ENCODE data around the gene SHISA5. TPM values are rescaled to one million over a fixed set of nuclear protein-coding genes. Genes with fewer than 3 reads are reported as not detected.

SHISA5 gene
- polyA plus RNA-seq, 2 donors = 54.0 to 94.9 TPM

GRCh38 chr3:48451270-48451669 is 52.7 kb downstream of the SHISA5 start:
- Histone ChIP-seq H3K4me3 (ENCODE audit: low read depth in 1 of 2, low read length in 2 of 2) (no peak overlapping the region), H3K27me3 (ENCODE audit: control insufficient read depth in 1 of 2, insufficient read depth in 2 of 2, low read length in 2 of 2) (no peaks in the 10 kb centered on the region), H3K9me3 (ENCODE audit: control insufficient read depth in 2 of 2, insufficient read depth in 1 of 2, low read depth in 1 of 2, low read length in 1 of 2) (no peaks in the 10 kb centered on the region), H3K4me1 (ENCODE audit: control insufficient read depth in 2 of 2, insufficient read depth in 2 of 2, low read length in 1 of 2) (no peaks in the 10 kb centered on the region), H3K36me3 (ENCODE audit: control insufficient read depth in 2 of 2, insufficient read depth in 2 of 2, low read length in 1 of 2) (peaks cover 2 to 4% of the 10 kb centered on the region in 2 donors), H3K27ac (ENCODE audit: low read depth in 2 of 2, low read length in 1 of 2) (no peak overlapping the region)
- 79 to 95% methylated on average over 1 of the region's 1 CpG for WGBS, 2 donors

GRCh38 chr3:48446425-48447193 is 57.4 kb downstream of the SHISA5 start, which contains the start of gene ATRIP:
Gene ATRIP, plus strand, starts transcription at chr3:48446737. Its CDS starts 109 bp downstream, at chr3:48446846.
- Histone ChIP-seq H3K27ac (ENCODE audit: low read depth in 2 of 2, low read length in 1 of 2) (peak within 1 kb of the TSS; percentile 91 to 92), H3K27me3 (ENCODE audit: control insufficient read depth in 1 of 2, insufficient read depth in 2 of 2, low read length in 2 of 2) (no peaks in the 10 kb centered on the region), H3K9me3 (ENCODE audit: control insufficient read depth in 2 of 2, insufficient read depth in 1 of 2, low read depth in 1 of 2, low read length in 1 of 2) (no peaks in the 10 kb centered on the region), H3K4me1 (ENCODE audit: control insufficient read depth in 2 of 2, insufficient read depth in 2 of 2, low read length in 1 of 2) (peaks cover 0 to 2% of the 10 kb centered on the region in 2 donors), H3K36me3 (ENCODE audit: control insufficient read depth in 2 of 2, insufficient read depth in 2 of 2, low read length in 1 of 2) (peaks cover 0 to 12% of the 10 kb centered on the region in 2 donors), H3K4me3 (ENCODE audit: low read depth in 1 of 2, low read length in 2 of 2) (peak within 1 kb of the TSS; percentile 75 to 88)
- WGBS, 2 donors = 0 to 1% methylated on average over 80 to 91 of the region's 91 CpGs

GRCh38 chr3:48446043-48446424 is 57.9 kb downstream of the SHISA5 start:
- no peaks in the 10 kb centered on the region for H3K9me3 ChIP-seq (ENCODE audit: control insufficient read depth in 2 of 2, insufficient read depth in 1 of 2, low read depth in 1 of 2, low read length in 1 of 2)
- H3K4me1 ChIP-seq (ENCODE audit: control insufficient read depth in 2 of 2, insufficient read depth in 2 of 2, low read length in 1 of 2) = peaks cover 0 to 2% of the 10 kb centered on the region in 2 donors
- 13 to 15% methylated on average over 6 of the region's 6 CpGs for WGBS, 2 donors
- H3K27ac ChIP-seq (ENCODE audit: low read depth in 2 of 2, low read length in 1 of 2) = peak overlapping the region; percentile 91 to 92
- H3K36me3 ChIP-seq (ENCODE audit: control insufficient read depth in 2 of 2, insufficient read depth in 2 of 2, low read length in 1 of 2) = peaks cover 0 to 12% of the 10 kb centered on the region in 2 donors
- no peaks in the 10 kb centered on the region for H3K27me3 ChIP-seq (ENCODE audit: control insufficient read depth in 1 of 2, insufficient read depth in 2 of 2, low read length in 2 of 2)
- H3K4me3 ChIP-seq (ENCODE audit: low read depth in 1 of 2, low read length in 2 of 2) = peak overlapping the region; percentile 75 to 88

- Histone ChIP-seq H3K27me3 (ENCODE audit: control insufficient read depth in 1 of 2, insufficient read depth in 2 of 2, low read length in 2 of 2) (no peaks in the 10 kb centered on the region), H3K36me3 (ENCODE audit: control insufficient read depth in 2 of 2, insufficient read depth in 2 of 2, low read length in 1 of 2) (peaks cover 0 to 12% of the 10 kb centered on the region in 2 donors), H3K4me1 (ENCODE audit: control insufficient read depth in 2 of 2, insufficient read depth in 2 of 2, low read length in 1 of 2) (peaks cover 0 to 2% of the 10 kb centered on the region in 2 donors), H3K27ac (ENCODE audit: low read depth in 2 of 2, low read length in 1 of 2) (peak overlapping the region; percentile 91 to 92), H3K9me3 (ENCODE audit: control insufficient read depth in 2 of 2, insufficient read depth in 1 of 2, low read depth in 1 of 2, low read length in 1 of 2) (no peaks in the 10 kb centered on the region), H3K4me3 (ENCODE audit: low read depth in 1 of 2, low read length in 2 of 2) (no peak overlapping the region)
- 57 to 68% methylated on average over 6 of the region's 6 CpGs for WGBS, 2 donors
Observed at GRCh38 chr3:48445277-48445882, 58.6 kb downstream of the SHISA5 start.

- Histone ChIP-seq H3K4me3 (ENCODE audit: low read depth in 1 of 2, low read length in 2 of 2) (no peak overlapping the region), H3K36me3 (ENCODE audit: control insufficient read depth in 2 of 2, insufficient read depth in 2 of 2, low read length in 1 of 2) (peaks cover 0 to 12% of the 10 kb centered on the region in 2 donors), H3K9me3 (ENCODE audit: control insufficient read depth in 2 of 2, insufficient read depth in 1 of 2, low read depth in 1 of 2, low read length in 1 of 2) (no peaks in the 10 kb centered on the region), H3K4me1 (ENCODE audit: control insufficient read depth in 2 of 2, insufficient read depth in 2 of 2, low read length in 1 of 2) (peaks cover 0 to 2% of the 10 kb centered on the region in 2 donors), H3K27ac (ENCODE audit: low read depth in 2 of 2, low read length in 1 of 2) (peak overlapping the region in 1 of 2 donors; percentile 3), H3K27me3 (ENCODE audit: control insufficient read depth in 1 of 2, insufficient read depth in 2 of 2, low read length in 2 of 2) (no peaks in the 10 kb centered on the region)
- WGBS, 2 donors = 66 to 70% methylated on average over 6 of the region's 6 CpGs
Observed at GRCh38 chr3:48441940-48442339, 62.0 kb downstream of the SHISA5 start.

GRCh38 chr3:48440590-48440958 is 63.4 kb downstream of the SHISA5 start:
- H3K9me3 ChIP-seq (ENCODE audit: control insufficient read depth in 2 of 2, insufficient read depth in 1 of 2, low read depth in 1 of 2, low read length in 1 of 2) = no peaks in the 10 kb centered on the region
- H3K36me3 ChIP-seq (ENCODE audit: control insufficient read depth in 2 of 2, insufficient read depth in 2 of 2, low read length in 1 of 2) = peaks cover 3 to 12% of the 10 kb centered on the region in 2 donors
- H3K27ac ChIP-seq (ENCODE audit: low read depth in 2 of 2, low read length in 1 of 2) = peak overlapping the region; percentile 95 to 96
- H3K4me3 ChIP-seq (ENCODE audit: low read depth in 1 of 2, low read length in 2 of 2) = peak overlapping the region; percentile 66 to 84
- whole genome bisulfite sequencing, 2 donors = 1 to 2% methylated on average over 21 of the region's 21 CpGs
- no peaks in the 10 kb centered on the region for H3K27me3 ChIP-seq (ENCODE audit: control insufficient read depth in 1 of 2, insufficient read depth in 2 of 2, low read length in 2 of 2)
- H3K4me1 ChIP-seq (ENCODE audit: control insufficient read depth in 2 of 2, insufficient read depth in 2 of 2, low read length in 1 of 2) = peaks cover under 1 to 2% of the 10 kb centered on the region in 2 donors

- 0 to 1% methylated on average over 54 of the region's 54 CpGs for WGBS, 2 donors
- H3K4me3 ChIP-seq (ENCODE audit: low read depth in 1 of 2, low read length in 2 of 2) = peak within 1 kb of the TSS; percentile 66 to 84
Observed at GRCh38 chr3:48439820-48440589, 64.0 kb downstream of the SHISA5 start, which contains the start of the genes CCDC51 and TMA7. Gene CCDC51, minus strand, starts transcription at chr3:48440119. Its CDS starts 4,991 bp downstream, at chr3:48435128. Gene TMA7, plus strand, starts transcription at chr3:48440257. Its CDS starts 40 bp downstream, at chr3:48440297.

GRCh38 chr3:48437812-48438211 is 66.2 kb downstream of the SHISA5 start:
- Histone ChIP-seq H3K27ac (ENCODE audit: low read depth in 2 of 2, low read length in 1 of 2) (no peak overlapping the region), H3K36me3 (ENCODE audit: control insufficient read depth in 2 of 2, insufficient read depth in 2 of 2, low read length in 1 of 2) (peaks cover 3% of the 10 kb centered on the region in 2 donors), H3K4me3 (ENCODE audit: low read depth in 1 of 2, low read length in 2 of 2) (no peak overlapping the region), H3K9me3 (ENCODE audit: control insufficient read depth in 2 of 2, insufficient read depth in 1 of 2, low read depth in 1 of 2, low read length in 1 of 2) (no peaks in the 10 kb centered on the region), H3K4me1 (ENCODE audit: control insufficient read depth in 2 of 2, insufficient read depth in 2 of 2, low read length in 1 of 2) (peaks cover 0 to 24% of the 10 kb centered on the region in 2 donors), H3K27me3 (ENCODE audit: control insufficient read depth in 1 of 2, insufficient read depth in 2 of 2, low read length in 2 of 2) (no peaks in the 10 kb centered on the region)
- 77 to 87% methylated on average over 4 of the region's 4 CpGs for WGBS, 2 donors

More at GRCh38 chr3:48439820-48440589, 64.0 kb downstream of the SHISA5 start, which contains the start of the genes CCDC51 and TMA7:
- H3K27ac ChIP-seq (ENCODE audit: low read depth in 2 of 2, low read length in 1 of 2) = peak within 1 kb of the TSS; percentile 95 to 96
- no peaks in the 10 kb centered on the region for H3K9me3 ChIP-seq (ENCODE audit: control insufficient read depth in 2 of 2, insufficient read depth in 1 of 2, low read depth in 1 of 2, low read length in 1 of 2)
- peaks cover 0 to 5% of the 10 kb centered on the region in 2 donors for H3K4me1 ChIP-seq (ENCODE audit: control insufficient read depth in 2 of 2, insufficient read depth in 2 of 2, low read length in 1 of 2)
- H3K27me3 ChIP-seq (ENCODE audit: control insufficient read depth in 1 of 2, insufficient read depth in 2 of 2, low read length in 2 of 2) = no peaks in the 10 kb centered on the region
- H3K36me3 ChIP-seq (ENCODE audit: control insufficient read depth in 2 of 2, insufficient read depth in 2 of 2, low read length in 1 of 2) = peaks cover 3 to 12% of the 10 kb centered on the region in 2 donors

GRCh38 chr3:48436855-48437254 is 67.1 kb downstream of the SHISA5 start:
- H3K27me3 ChIP-seq (ENCODE audit: control insufficient read depth in 1 of 2, insufficient read depth in 2 of 2, low read length in 2 of 2) = no peaks in the 10 kb centered on the region
- peaks cover 0 to 31% of the 10 kb centered on the region in 2 donors for H3K4me1 ChIP-seq (ENCODE audit: control insufficient read depth in 2 of 2, insufficient read depth in 2 of 2, low read length in 1 of 2)
- peaks cover 0 to 3% of the 10 kb centered on the region in 2 donors for H3K36me3 ChIP-seq (ENCODE audit: control insufficient read depth in 2 of 2, insufficient read depth in 2 of 2, low read length in 1 of 2)
- no peak overlapping the region for H3K4me3 ChIP-seq (ENCODE audit: low read depth in 1 of 2, low read length in 2 of 2)
- WGBS, 2 donors = 84% methylated on average over 7 of the region's 7 CpGs
- H3K9me3 ChIP-seq (ENCODE audit: control insufficient read depth in 2 of 2, insufficient read depth in 1 of 2, low read depth in 1 of 2, low read length in 1 of 2) = no peaks in the 10 kb centered on the region
- H3K27ac ChIP-seq (ENCODE audit: low read depth in 2 of 2, low read length in 1 of 2) = peak overlapping the region in 1 of 2 donors; percentile 57

All from esophagus (tissue), 2 donors.